ENCODE results near the gene ANKRD44.
A peak's percentile ranks its signal among the peaks of the same experiment; 100 is the strongest.
"Not testable (repeated sequence)": the region's sequence is repeated elsewhere in the genome, so short reads cannot be mapped to it uniquely, and the experiment has no call there.

ANKRD44 gene

DNA sequence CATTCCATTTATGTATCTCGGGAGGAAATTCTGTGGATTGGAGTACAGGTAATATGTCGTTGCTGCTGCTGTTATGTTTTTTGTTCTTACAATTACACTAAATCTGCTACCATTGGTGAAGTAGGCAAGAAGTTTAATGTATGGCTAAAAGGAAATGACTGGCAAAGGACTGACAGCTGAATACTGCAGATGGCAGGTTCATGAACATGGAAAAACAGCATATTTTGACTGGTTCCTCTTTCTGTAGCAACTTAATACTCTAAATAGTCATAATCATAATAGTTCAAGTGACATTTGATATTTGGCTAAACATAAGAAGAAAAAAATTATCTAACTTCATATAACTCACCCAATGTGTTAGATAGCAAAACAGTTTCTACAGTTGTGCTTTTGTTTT is 299.6 kb downstream of the ANKRD44 start:
- Histone ChIP-seq H2BK15ac (ENCODE audit: low read depth, poor library complexity, severe bottlenecking) (no peak overlapping the region), H3K4ac (ENCODE audit: low read depth in 1 of 2, low read length in 2 of 2) (no peak overlapping the region), H3K4me3 (ENCODE audit: insufficient read depth in 1 of 2, low read depth in 1 of 2, low read length in 2 of 2) (no peak overlapping the region), H3K4me1 (ENCODE audit: control insufficient read depth, insufficient read depth, low read depth, low read length) (peaks cover 4% of the 10 kb centered on the region), H3K14ac (ENCODE audit: low read length in 2 of 2) (no peak overlapping the region), H3K9ac (ENCODE audit: low read length) (no peak overlapping the region), H2BK12ac (ENCODE audit: low read length in 2 of 2) (no peak overlapping the region), H3K18ac (ENCODE audit: low read depth in 1 of 2, low read length in 2 of 2) (no peak overlapping the region), H3K79me1 (replicated peaks; ENCODE audit: low read length, poor library complexity, severe bottlenecking) (no peaks in the 10 kb centered on the region), H3K27ac (ENCODE audit: low read length, poor library complexity, severe bottlenecking) (no peak overlapping the region), H2AFZ (ENCODE audit: low read depth, low read length) (no peak overlapping the region), H3K4me2 (ENCODE audit: low read length, poor library complexity, severe bottlenecking) (no peak overlapping the region), H3K9me3 (ENCODE audit: control insufficient read depth, low read length) (no peaks in the 10 kb centered on the region), H4K8ac (ENCODE audit: low read length) (no peak overlapping the region), H3K23ac (ENCODE audit: low read length in 2 of 2) (no peak overlapping the region), H4K91ac (ENCODE audit: low read length) (no peak overlapping the region), H2AK5ac (ENCODE audit: low read length, severe bottlenecking) (no peak overlapping the region), H3K36me3 (ENCODE audit: control insufficient read depth in 1 of 2, insufficient read depth in 2 of 2, low read depth in 1 of 2, low read length in 2 of 2) (no peaks in the 10 kb centered on the region), H2BK120ac (ENCODE audit: low read depth, low read length) (no peak overlapping the region), H2BK5ac (ENCODE audit: low read depth, low read length, poor library complexity, severe bottlenecking) (no peak overlapping the region), H3K27me3 (ENCODE audit: control insufficient read depth in 1 of 2, insufficient read depth in 1 of 2, low read length in 2 of 2) (no peaks in the 10 kb centered on the region)
- 80% methylated on average over 1 of the region's 2 CpGs for WGBS
- DNase-seq, result no peak

DNA sequence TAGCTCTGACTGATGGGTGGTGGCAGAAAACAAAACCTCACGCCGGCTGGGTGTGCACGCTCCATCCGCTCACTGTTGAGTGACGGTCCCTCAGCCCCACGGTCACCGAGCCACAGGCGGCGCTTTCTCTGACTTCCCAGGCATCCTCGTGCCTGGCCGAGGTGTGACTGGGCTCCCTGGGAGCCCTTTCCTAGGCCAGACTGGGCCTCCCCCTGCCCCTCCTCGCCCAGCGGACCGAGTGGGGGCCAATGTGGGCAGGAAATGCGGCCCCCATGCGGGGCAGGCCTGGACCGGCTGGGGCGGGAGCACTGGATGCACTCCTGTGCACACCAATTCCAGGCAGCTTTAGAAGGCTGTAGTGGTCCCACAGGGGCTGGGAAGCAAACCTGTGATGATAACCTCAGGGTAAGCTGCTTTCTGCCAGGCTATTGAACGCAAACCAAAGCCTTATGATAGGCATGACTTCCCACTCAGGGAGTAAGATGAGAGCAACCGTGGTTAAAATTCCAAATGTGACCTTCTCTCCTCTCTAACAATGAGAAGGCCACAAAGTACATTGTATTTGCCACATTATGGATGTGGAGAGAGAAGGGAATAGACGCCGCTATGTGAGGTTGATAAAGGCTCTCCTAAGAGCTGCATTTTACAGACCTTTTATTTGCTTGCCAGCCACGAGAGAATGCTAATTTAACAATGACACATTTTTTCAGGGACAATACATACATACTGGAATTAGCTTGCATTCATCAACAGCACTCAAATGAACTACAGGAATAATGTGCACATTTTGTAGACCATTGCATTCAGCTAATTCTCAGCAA is 300.2 kb downstream of the ANKRD44 start:
- H3K4me3 ChIP-seq (ENCODE audit: insufficient read depth in 1 of 2, low read depth in 1 of 2, low read length in 2 of 2), result no peak overlapping the region
- no peak overlapping the region for H4K8ac ChIP-seq (ENCODE audit: low read length)
- H3K9ac ChIP-seq (ENCODE audit: low read length), result no peak overlapping the region
- no peak overlapping the region for H3K4ac ChIP-seq (ENCODE audit: low read depth in 1 of 2, low read length in 2 of 2)
- H2BK12ac ChIP-seq (ENCODE audit: low read length in 2 of 2), result no peak overlapping the region
- H3K18ac ChIP-seq (ENCODE audit: low read depth in 1 of 2, low read length in 2 of 2), result no peak overlapping the region
- H4K91ac ChIP-seq (ENCODE audit: low read length), result no peak overlapping the region
- no peak overlapping the region for H2AFZ ChIP-seq (ENCODE audit: low read depth, low read length)
- H2BK5ac ChIP-seq (ENCODE audit: low read depth, low read length, poor library complexity, severe bottlenecking), result no peak overlapping the region
- no peak for DNase-seq
- no peak overlapping the region for H3K14ac ChIP-seq (ENCODE audit: low read length in 2 of 2)
- no peak overlapping the region for H3K4me2 ChIP-seq (ENCODE audit: low read length, poor library complexity, severe bottlenecking)
- H2AK5ac ChIP-seq (ENCODE audit: low read length, severe bottlenecking), result no peak overlapping the region
- no peak overlapping the region for H2BK15ac ChIP-seq (ENCODE audit: low read depth, poor library complexity, severe bottlenecking)
- peaks cover 4% of the 10 kb centered on the region for H3K4me1 ChIP-seq (ENCODE audit: control insufficient read depth, insufficient read depth, low read depth, low read length)
- 81% methylated on average over 22 of the region's 23 CpGs for WGBS
- no peak overlapping the region for H3K23ac ChIP-seq (ENCODE audit: low read length in 2 of 2)
- H3K79me1 ChIP-seq (replicated peaks; ENCODE audit: low read length, poor library complexity, severe bottlenecking), result no peaks in the 10 kb centered on the region
- no peak overlapping the region for H3K27ac ChIP-seq (ENCODE audit: low read length, poor library complexity, severe bottlenecking)
- no peaks in the 10 kb centered on the region for H3K36me3 ChIP-seq (ENCODE audit: control insufficient read depth in 1 of 2, insufficient read depth in 2 of 2, low read depth in 1 of 2, low read length in 2 of 2)
- H3K27me3 ChIP-seq (ENCODE audit: control insufficient read depth in 1 of 2, insufficient read depth in 1 of 2, low read length in 2 of 2), result no peaks in the 10 kb centered on the region
- H2BK120ac ChIP-seq (ENCODE audit: low read depth, low read length), result no peak overlapping the region
- H3K9me3 ChIP-seq (ENCODE audit: control insufficient read depth, low read length), result no peaks in the 10 kb centered on the region

DNA sequence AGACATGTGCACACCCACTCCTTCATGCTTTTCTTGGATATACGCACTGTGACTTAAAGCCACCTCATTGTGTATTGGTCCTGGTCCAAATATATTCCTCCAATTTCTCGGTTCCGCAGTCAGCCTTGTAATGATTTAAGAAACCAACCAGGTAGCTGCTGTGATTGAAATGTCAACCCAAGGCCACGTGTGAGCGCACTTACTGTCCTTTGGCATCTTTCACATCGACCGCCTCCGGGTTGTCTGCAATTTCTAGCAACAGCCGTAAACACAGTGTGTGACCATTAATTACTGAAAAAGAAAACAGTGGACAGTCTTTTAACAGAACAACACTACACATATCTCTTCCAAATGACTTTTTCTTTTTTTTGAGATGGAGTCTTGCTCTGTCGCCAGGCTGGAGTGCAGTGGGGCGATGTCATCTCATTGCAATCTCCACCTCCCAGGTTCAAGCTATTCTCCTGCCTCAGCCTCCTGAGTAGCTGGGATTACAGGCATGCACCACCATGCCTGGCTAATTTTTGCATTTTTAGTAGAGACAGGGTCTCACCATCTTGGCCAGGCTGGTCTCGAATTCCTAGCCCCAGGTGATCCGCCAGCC is 301.7 kb downstream of the ANKRD44 start:
- not testable (repeated sequence) for H3K36me3 ChIP-seq (ENCODE audit: control insufficient read depth in 1 of 2, insufficient read depth in 2 of 2, low read depth in 1 of 2, low read length in 2 of 2); H2BK5ac ChIP-seq (ENCODE audit: low read depth, low read length, poor library complexity, severe bottlenecking); H2BK120ac ChIP-seq (ENCODE audit: low read depth, low read length); H3K79me1 ChIP-seq (replicated peaks; ENCODE audit: low read length, poor library complexity, severe bottlenecking); H2BK15ac ChIP-seq (ENCODE audit: low read depth, poor library complexity, severe bottlenecking); H3K4ac ChIP-seq (ENCODE audit: low read depth in 1 of 2, low read length in 2 of 2); H2AFZ ChIP-seq (ENCODE audit: low read depth, low read length); H3K4me3 ChIP-seq (ENCODE audit: insufficient read depth in 1 of 2, low read depth in 1 of 2, low read length in 2 of 2); H3K4me1 ChIP-seq (ENCODE audit: control insufficient read depth, insufficient read depth, low read depth, low read length); H3K23ac ChIP-seq (ENCODE audit: low read length in 2 of 2); H3K18ac ChIP-seq (ENCODE audit: low read depth in 1 of 2, low read length in 2 of 2); H2BK12ac ChIP-seq (ENCODE audit: low read length in 2 of 2); H3K27me3 ChIP-seq (ENCODE audit: control insufficient read depth in 1 of 2, insufficient read depth in 1 of 2, low read length in 2 of 2); H4K8ac ChIP-seq (ENCODE audit: low read length); H3K14ac ChIP-seq (ENCODE audit: low read length in 2 of 2); H4K91ac ChIP-seq (ENCODE audit: low read length); H3K4me2 ChIP-seq (ENCODE audit: low read length, poor library complexity, severe bottlenecking); DNase-seq; H3K27ac ChIP-seq (ENCODE audit: low read length, poor library complexity, severe bottlenecking); H3K9me3 ChIP-seq (ENCODE audit: control insufficient read depth, low read length); H2AK5ac ChIP-seq (ENCODE audit: low read length, severe bottlenecking)
- WGBS, result 96% methylated on average over 13 of the region's 13 CpGs
- H3K9ac ChIP-seq (ENCODE audit: low read length), result peak overlapping the region; percentile 48

DNA sequence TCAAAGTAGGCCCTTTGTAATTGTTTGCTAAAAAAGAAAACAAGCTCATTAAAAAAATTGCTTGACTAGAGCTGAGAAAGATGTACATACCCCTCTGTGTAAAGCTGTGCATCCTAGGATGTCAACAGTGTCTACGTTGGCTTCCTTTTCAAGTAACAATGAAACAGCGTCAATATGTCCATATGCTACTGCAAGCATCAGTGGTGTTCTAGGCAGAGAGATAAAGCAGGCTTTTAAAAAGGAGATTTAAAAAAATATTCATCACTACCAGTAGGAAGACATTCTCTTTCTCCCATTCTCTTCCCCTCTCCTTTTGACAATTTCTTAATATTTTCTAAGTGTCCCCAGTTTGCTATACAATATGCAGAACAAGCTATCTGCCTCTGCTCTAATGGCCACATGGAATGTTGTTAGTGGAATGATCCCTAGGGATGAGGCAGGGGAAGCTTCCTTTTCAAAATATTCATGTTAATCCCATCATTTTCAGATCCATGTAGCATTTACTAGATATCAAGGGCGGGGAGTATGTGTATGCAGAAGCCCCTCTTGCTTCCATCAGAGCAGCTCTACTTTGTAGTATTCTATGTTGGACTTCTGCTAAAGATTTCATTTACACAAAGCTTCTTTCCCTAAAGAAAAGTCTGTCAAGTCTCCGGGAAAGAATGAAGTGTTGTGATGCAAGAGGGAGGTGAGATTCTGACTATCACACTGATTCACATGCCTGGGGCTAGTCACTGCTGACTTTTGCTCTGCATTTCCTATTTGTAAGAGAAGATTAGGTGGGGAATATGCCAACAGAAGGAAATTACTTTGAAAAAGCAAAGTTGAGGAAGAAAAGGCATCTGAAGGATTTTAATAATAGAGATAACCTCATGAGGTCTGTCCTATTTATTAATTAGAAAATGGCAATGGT is 302.6 kb downstream of the ANKRD44 start:
- Histone ChIP-seq H3K14ac (ENCODE audit: low read length in 2 of 2) (no peak overlapping the region), H2AK5ac (ENCODE audit: low read length, severe bottlenecking) (no peak overlapping the region), H3K36me3 (ENCODE audit: control insufficient read depth in 1 of 2, insufficient read depth in 2 of 2, low read depth in 1 of 2, low read length in 2 of 2) (no peaks in the 10 kb centered on the region), H2BK120ac (ENCODE audit: low read depth, low read length) (no peak overlapping the region), H3K79me1 (replicated peaks; ENCODE audit: low read length, poor library complexity, severe bottlenecking) (no peaks in the 10 kb centered on the region), H3K18ac (ENCODE audit: low read depth in 1 of 2, low read length in 2 of 2) (no peak overlapping the region), H3K4ac (ENCODE audit: low read depth in 1 of 2, low read length in 2 of 2) (no peak overlapping the region), H2BK15ac (ENCODE audit: low read depth, poor library complexity, severe bottlenecking) (no peak overlapping the region), H2BK12ac (ENCODE audit: low read length in 2 of 2) (no peak overlapping the region), H3K27ac (ENCODE audit: low read length, poor library complexity, severe bottlenecking) (no peak overlapping the region), H3K9ac (ENCODE audit: low read length) (peak overlapping the region; percentile 48), H3K9me3 (ENCODE audit: control insufficient read depth, low read length) (no peaks in the 10 kb centered on the region), H3K23ac (ENCODE audit: low read length in 2 of 2) (no peak overlapping the region), H4K91ac (ENCODE audit: low read length) (no peak overlapping the region), H2BK5ac (ENCODE audit: low read depth, low read length, poor library complexity, severe bottlenecking) (no peak overlapping the region), H3K27me3 (ENCODE audit: control insufficient read depth in 1 of 2, insufficient read depth in 1 of 2, low read length in 2 of 2) (no peaks in the 10 kb centered on the region), H2AFZ (ENCODE audit: low read depth, low read length) (no peak overlapping the region), H3K4me3 (ENCODE audit: insufficient read depth in 1 of 2, low read depth in 1 of 2, low read length in 2 of 2) (no peak overlapping the region), H3K4me1 (ENCODE audit: control insufficient read depth, insufficient read depth, low read depth, low read length) (peaks cover 4% of the 10 kb centered on the region), H3K4me2 (ENCODE audit: low read length, poor library complexity, severe bottlenecking) (no peak overlapping the region), H4K8ac (ENCODE audit: low read length) (no peak overlapping the region)
- peak; percentile 41 for DNase-seq
- WGBS, result 100% methylated on average over 1 of the region's 4 CpGs
